Progenitor cell of endocrine pancreas (in vitro differentiated cells): ENCODE results near the gene APBB1. TPM values are rescaled to one million over a fixed set of nuclear protein-coding genes. Genes with fewer than 3 reads are reported as not detected.

Experiments
- DNase-seq: peaks from one replicate; pipeline ENCODE4 v3.0.0; 2021; ENCODE audit warnings: low spot score; ENCODE audit not compliant: unreplicated experiment
- H3K27ac Mint-ChIP-seq: 2 replicates; pipeline ENCODE4 v1.8.0; 2021; ENCODE audit warnings: mild to moderate bottlenecking, moderate library complexity, mixed read lengths
- H3K27me3 Mint-ChIP-seq: 2 replicates; pipeline ENCODE4 v1.8.0; 2021; ENCODE audit warnings: mixed read lengths
- H3K36me3 Mint-ChIP-seq: 2 replicates; pipeline ENCODE4 v1.8.0; 2022; ENCODE audit warnings: mixed read lengths; ENCODE audit not compliant: insufficient read depth
- H3K4me1 Mint-ChIP-seq: 2 replicates; pipeline ENCODE4 v1.8.0; 2021; ENCODE audit warnings: low read depth, mixed read lengths
- H3K4me3 Mint-ChIP-seq: 2 replicates; pipeline ENCODE4 v1.8.0; 2021; ENCODE audit warnings: low read depth, mild to moderate bottlenecking, moderate library complexity, mixed read lengths
- H3K9me3 Mint-ChIP-seq: 2 replicates; pipeline ENCODE4 v1.8.0; 2021; ENCODE audit warnings: low read depth, mixed read lengths
- CTCF ChIP-seq: fragments of 200-600 bp; sonication (generic); IDR thresholded peaks from one replicate; pipeline ENCODE4 v1.5.0; 2021; ENCODE audit warnings: antibody characterized with exemption, mild to moderate bottlenecking; ENCODE audit not compliant: unreplicated experiment
- total RNA-seq: library from RNA; stranded (reverse); gene quantifications from 2 replicates; pipeline ENCODE4 v1.2.1, GENCODE V29; 2021

The APBB1 gene
- total RNA-seq, 1 donor from 2014 or later, result 71.4 TPM

GRCh38 chr11:6350043-6350442, 68.9 kb downstream of the APBB1 start:
- Mint-ChIP-seq H3K4me3 (no peak overlapping the region), H3K9me3 (no peaks in the 10 kb centered on the region), H3K27ac (no peak overlapping the region), H3K36me3 (no peaks in the 10 kb centered on the region), H3K27me3 (no peaks in the 10 kb centered on the region), H3K4me1 (peaks cover 20% of the 10 kb centered on the region)
- DNase-seq, result no peak
- no peak for TF ChIP-seq CTCF

- TF ChIP-seq CTCF, result no peak
- H3K4me1 Mint-ChIP-seq, result no peaks in the 10 kb centered on the region
- H3K36me3 Mint-ChIP-seq, result no peaks in the 10 kb centered on the region
- H3K27ac Mint-ChIP-seq, result no peak overlapping the region
- H3K27me3 Mint-ChIP-seq, result no peaks in the 10 kb centered on the region
- no peak for DNase-seq
- H3K4me3 Mint-ChIP-seq, result no peak overlapping the region
- no peaks in the 10 kb centered on the region for H3K9me3 Mint-ChIP-seq
These were observed 73.5 kb downstream of the APBB1 start for GRCh38 chr11:6345366-6345765.

Other genes starting within 250 kb of the APBB1 start
- not detected in 2 replicates for gene OR52B2, start 248.8 kb downstream of the APBB1 start, total RNA-seq
- gene OR52W1, start 219.9 kb downstream of the APBB1 start, total RNA-seq, result not detected in 2 replicates
- gene C11orf42, start 213.5 kb downstream of the APBB1 start, total RNA-seq, result not detected in 2 replicates
- 58.4 and 63.0 TPM in 2 replicates for gene FHIP1B, start 184.5 kb downstream of the APBB1 start, total RNA-seq
- gene CNGA4, start 180.0 kb downstream of the APBB1 start, total RNA-seq, result 2.0 and 2.1 TPM in 2 replicates
- 7.4 and 7.5 TPM in 2 replicates for gene CCKBR, start 159.3 kb downstream of the APBB1 start, total RNA-seq
- gene CAVIN3, start 98.6 kb downstream of the APBB1 start, total RNA-seq, result 6.7 and 7.1 TPM in 2 replicates
- 25.5 and 27.8 TPM in 2 replicates for gene SMPD1, start 28.6 kb downstream of the APBB1 start, total RNA-seq
- gene HPX, start 21.9 kb upstream of the APBB1 start, total RNA-seq, result 2.5 and 6.1 TPM in 2 replicates
- 18.5 and 22.6 TPM in 2 replicates for gene TRIM3, start 54.8 kb upstream of the APBB1 start, total RNA-seq
- 77.0 and 78.1 TPM in 2 replicates for gene ARFIP2, start 62.2 kb upstream of the APBB1 start, total RNA-seq
- 34.2 and 37.5 TPM in 2 replicates for gene TIMM10B, start 62.4 kb upstream of the APBB1 start, total RNA-seq
- gene DNHD1, start 78.2 kb upstream of the APBB1 start, total RNA-seq, result 7.0 and 7.7 TPM in 2 replicates
- gene RRP8, start 184.5 kb upstream of the APBB1 start, total RNA-seq, result 18.8 and 21.7 TPM in 2 replicates
- gene ILK, start 184.7 kb upstream of the APBB1 start, total RNA-seq, result 127 and 133 TPM in 2 replicates
- gene TAF10, start 193.1 kb upstream of the APBB1 start, total RNA-seq, result 148 and 160 TPM in 2 replicates
- 54.4 and 59.9 TPM in 2 replicates for gene TPP1, start 200.3 kb upstream of the APBB1 start, total RNA-seq
- 54.7 and 61.4 TPM in 2 replicates for gene DCHS1, start 236.7 kb upstream of the APBB1 start, total RNA-seq